Loucy (cell line): ENCODE results near the gene NTN1.
A peak's percentile ranks its signal among the peaks of the same experiment; 100 is the strongest.

ENCODE experiments used
- CTCF ChIP-seq: fragments of 200-600 bp; sonication (generic); conservative IDR thresholded peaks from 2 replicates; pipeline ENCODE4 v1.5.1; 2014; ENCODE audit warnings: mild to moderate bottlenecking, antibody characterized with exemption, low read length
- EZH2phosphoT487 ChIP-seq: fragments of 200-600 bp; IDR thresholded peaks from 2 replicates; pipeline ENCODE4 v1.6.1; 2018; ENCODE audit warnings: antibody characterized with exemption, mild to moderate bottlenecking, moderate library complexity, borderline replicate concordance

GRCh38 chr17:8994319-8994718, 27.0 kb upstream of the NTN1 start:
- TF ChIP-seq CTCF (peak; percentile 93), EZH2phosphoT487 (no peak)
